GM18505 (cell line): Measurements from ENCODE around the gene LOXHD1.

Experiments
- ATAC-seq: cut with Tn5 transposase; IDR thresholded peaks from one replicate; pipeline ENCODE4 v1.9.1; 2021; ENCODE audit not compliant: unreplicated experiment
- POLR2A ChIP-seq: IDR thresholded peaks from 4 replicates; pipeline ENCODE4 v1.6.1; 2011; ENCODE audit warnings: borderline replicate concordance; ENCODE audit not compliant: insufficient read depth, insufficient read length; ENCODE audit errors: extremely low read depth

The LOXHD1 gene

GRCh38 chr18:46481048-46481846 lies 175.8 kb downstream of the LOXHD1 start:
- TF ChIP-seq POLR2A, result no peak
- no peak for ATAC-seq

GRCh38 chr18:46480226-46480625 lies 176.8 kb downstream of the LOXHD1 start:
- no peak for TF ChIP-seq POLR2A
- ATAC-seq, result no peak

GRCh38 chr18:46478796-46479195 lies 178.2 kb downstream of the LOXHD1 start:
- no peak for TF ChIP-seq POLR2A
- no peak for ATAC-seq

- TF ChIP-seq POLR2A, result no peak
- no peak for ATAC-seq
Measured at GRCh38 chr18:46477425-46478011, 179.5 kb downstream of the LOXHD1 start.

GRCh38 chr18:46475390-46475752 lies 181.6 kb downstream of the LOXHD1 start:
- no peak for ATAC-seq
- no peak for TF ChIP-seq POLR2A

GRCh38 chr18:46474487-46475389 lies 182.3 kb downstream of the LOXHD1 start:
- no peak for TF ChIP-seq POLR2A
- ATAC-seq, result no peak

- no peak for TF ChIP-seq POLR2A
Measured at GRCh38 chr18:46471809-46472498, 185.1 kb downstream of the LOXHD1 start.

GRCh38 chr18:46470714-46471113 lies 186.3 kb downstream of the LOXHD1 start:
- no peak for ATAC-seq
- no peak for TF ChIP-seq POLR2A

More at GRCh38 chr18:46471809-46472498, 185.1 kb downstream of the LOXHD1 start:
- no peak for ATAC-seq

GRCh38 chr18:46469186-46469915 lies 187.7 kb downstream of the LOXHD1 start:
- no peak for TF ChIP-seq POLR2A

GRCh38 chr18:46468426-46469180 lies 188.4 kb downstream of the LOXHD1 start:
- no peak for ATAC-seq
- TF ChIP-seq POLR2A, result no peak

More at GRCh38 chr18:46469186-46469915, 187.7 kb downstream of the LOXHD1 start:
- no peak for ATAC-seq

GRCh38 chr18:46466234-46467160 lies 190.5 kb downstream of the LOXHD1 start:
- TF ChIP-seq POLR2A, result no peak
- no peak for ATAC-seq

- no peak for TF ChIP-seq POLR2A
- ATAC-seq, result no peak
Measured at GRCh38 chr18:46464926-46465655, 191.9 kb downstream of the LOXHD1 start.
